Measurements from ENCODE around the gene RILPL1. TPM values are rescaled to one million over a fixed set of nuclear protein-coding genes. Genes with fewer than 3 reads are reported as not detected.

Gene RILPL1
- total and polyA plus RNA-seq, 10 of the 15 experiments (the other 5 are each of a cell fraction or from before 2014, with no cell fraction given): 0.05 to 0.61 (median 0.25) TPM

DNA sequence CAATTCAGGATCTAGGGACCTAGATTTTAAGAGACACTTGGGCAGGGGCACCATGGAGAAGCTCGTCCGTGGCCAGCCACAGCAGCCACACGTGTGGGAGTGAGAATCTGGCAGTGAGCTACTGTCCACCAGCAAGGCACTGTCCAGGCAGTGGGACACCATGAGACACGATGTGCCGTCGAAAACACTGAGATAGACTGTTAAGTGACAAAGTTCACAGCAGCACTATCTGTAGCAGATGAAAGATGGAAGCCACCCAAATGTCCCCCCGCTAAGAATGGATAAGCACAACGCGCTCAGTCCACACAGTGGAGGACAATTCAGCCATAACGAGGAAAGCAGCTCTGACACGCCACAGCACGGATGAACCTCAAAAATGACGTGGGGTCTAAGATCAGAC is 19.7 kb downstream of the RILPL1 start:
- no TSS peak for BruUV-seq (replicated peaks)
- intact Hi-C loops (cut with micrococcal nuclease; ENCODE audit: unreplicated experiment): no loop called here
- Histone ChIP-seq H3K79me2 (ENCODE audit: control insufficient read depth, insufficient read depth, low read length) (no peaks in the 10 kb centered on the region), H2AFZ (ENCODE audit: control insufficient read depth, low read depth, low read length) (no peak overlapping the region), H3K27ac (ENCODE audit: control insufficient read depth, insufficient read depth) (no peak overlapping the region), H3K36me3 (ENCODE audit: control insufficient read depth in 2 of 2, insufficient read depth in 2 of 2, low read length in 1 of 2) (no peaks in the 10 kb centered on the region), H3K9me3 (replicated peaks; ENCODE audit: control insufficient read depth, insufficient read depth, low read length) (no peaks in the 10 kb centered on the region; the same call in 2 of the 3 replicates), H3K9ac (ENCODE audit: control insufficient read depth, insufficient read depth, low read length) (no peak overlapping the region), H3K27me3 (replicated peaks in 1 of 2; ENCODE audit: control insufficient read depth in 2 of 2, insufficient read depth in 2 of 2, low read length in 1 of 2) (no peaks in the 10 kb centered on the region), H3K4me2 (ENCODE audit: control insufficient read depth, insufficient read depth) (no peak overlapping the region), H4K20me1 (ENCODE audit: control insufficient read depth, insufficient read depth) (no peaks in the 10 kb centered on the region), H3K4me1 (ENCODE audit: control insufficient read depth, insufficient read depth, low read length) (no peaks in the 10 kb centered on the region), H3K4me3 (no peak overlapping the region)
- DNase-seq (ENCODE audit: low read depth, low spot score) (no peak), FAIRE-seq (no peak), ATAC-seq (no peak)
- 83% methylated on average over 13 of the region's 13 CpGs for WGBS (ENCODE audit: insufficient coverage, insufficient replicate concordance, low lambda C conversion rate, missing lambda C conversion rate)
- ChIA-PET CTCF (no interaction called here), SMC1A (ENCODE audit: uncharacterized antibody, unreplicated experiment) (no interaction called here), RAD21 (ENCODE audit: unreplicated experiment) (no interaction called here), POLR2A (no interaction called here)
- in situ Hi-C loops (cut with MboI): no loop called here
- TF ChIP-seq ZNF384 (IDR thresholded peaks at IDR 0.05; ENCODE audit: borderline replicate concordance, low read depth, low read length) (no peak), SRF (IDR thresholded peaks at IDR 0.05; ENCODE audit: low read depth in 2 of 2, low read length in 2 of 2) (no peak), SMC3 (IDR thresholded peaks at IDR 0.05; ENCODE audit: borderline replicate concordance, low read length) (no peak), SUZ12 (IDR thresholded peaks at IDR 0.05; ENCODE audit: unreplicated experiment) (no peak), ZSCAN29 (IDR thresholded peaks at IDR 0.05) (no peak), MEF2B (IDR thresholded peaks at IDR 0.05; ENCODE audit: partially characterized antibody, poor library complexity, severe bottlenecking) (no peak), POLR2AphosphoS5 (IDR thresholded peaks at IDR 0.05; ENCODE audit: low read length) (no peak), SMAD1 (IDR thresholded peaks at IDR 0.05; ENCODE audit: low read depth, partially characterized antibody) (no peak), NFXL1 (IDR thresholded peaks at IDR 0.05; ENCODE audit: borderline replicate concordance) (no peak), PAX5 (IDR thresholded peaks at IDR 0.05; ENCODE audit: borderline replicate concordance, low read depth, low read length) (no peak), EP300 (IDR thresholded peaks at IDR 0.05; ENCODE audit: borderline replicate concordance in 1 of 2, control insufficient read depth in 1 of 2, low read depth in 2 of 2, low read length in 2 of 2) (no peak), WRNIP1 (IDR thresholded peaks at IDR 0.05; ENCODE audit: borderline replicate concordance, low read depth, low read length) (no peak), CBX5 (IDR thresholded peaks at IDR 0.05; ENCODE audit: low read depth) (no peak), MYC (IDR thresholded peaks at IDR 0.05; ENCODE audit: insufficient read depth, insufficient read length, insufficient replicate concordance, low read length, severe bottlenecking) (no peak), NBN (IDR thresholded peaks at IDR 0.05) (no peak)
- TF ChIP-seq, protein P1, sequence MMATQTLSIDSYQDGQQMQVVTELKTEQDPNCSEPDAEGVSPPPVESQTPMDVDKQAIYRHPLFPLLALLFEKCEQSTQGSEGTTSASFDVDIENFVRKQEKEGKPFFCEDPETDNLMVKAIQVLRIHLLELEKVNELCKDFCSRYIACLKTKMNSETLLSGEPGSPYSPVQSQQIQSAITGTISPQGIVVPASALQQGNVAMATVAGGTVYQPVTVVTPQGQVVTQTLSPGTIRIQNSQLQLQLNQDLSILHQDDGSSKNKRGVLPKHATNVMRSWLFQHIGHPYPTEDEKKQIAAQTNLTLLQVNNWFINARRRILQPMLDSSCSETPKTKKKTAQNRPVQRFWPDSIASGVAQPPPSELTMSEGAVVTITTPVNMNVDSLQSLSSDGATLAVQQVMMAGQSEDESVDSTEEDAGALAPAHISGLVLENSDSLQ (IDR thresholded peaks at IDR 0.05): no peak
- TF ChIP-seq, protein P2, sequence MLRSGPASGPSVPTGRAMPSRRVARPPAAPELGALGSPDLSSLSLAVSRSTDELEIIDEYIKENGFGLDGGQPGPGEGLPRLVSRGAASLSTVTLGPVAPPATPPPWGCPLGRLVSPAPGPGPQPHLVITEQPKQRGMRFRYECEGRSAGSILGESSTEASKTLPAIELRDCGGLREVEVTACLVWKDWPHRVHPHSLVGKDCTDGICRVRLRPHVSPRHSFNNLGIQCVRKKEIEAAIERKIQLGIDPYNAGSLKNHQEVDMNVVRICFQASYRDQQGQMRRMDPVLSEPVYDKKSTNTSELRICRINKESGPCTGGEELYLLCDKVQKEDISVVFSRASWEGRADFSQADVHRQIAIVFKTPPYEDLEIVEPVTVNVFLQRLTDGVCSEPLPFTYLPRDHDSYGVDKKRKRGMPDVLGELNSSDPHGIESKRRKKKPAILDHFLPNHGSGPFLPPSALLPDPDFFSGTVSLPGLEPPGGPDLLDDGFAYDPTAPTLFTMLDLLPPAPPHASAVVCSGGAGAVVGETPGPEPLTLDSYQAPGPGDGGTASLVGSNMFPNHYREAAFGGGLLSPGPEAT (IDR thresholded peaks at IDR 0.05; ENCODE audit: low read depth): no peak
- TF ChIP-seq, protein P3, sequence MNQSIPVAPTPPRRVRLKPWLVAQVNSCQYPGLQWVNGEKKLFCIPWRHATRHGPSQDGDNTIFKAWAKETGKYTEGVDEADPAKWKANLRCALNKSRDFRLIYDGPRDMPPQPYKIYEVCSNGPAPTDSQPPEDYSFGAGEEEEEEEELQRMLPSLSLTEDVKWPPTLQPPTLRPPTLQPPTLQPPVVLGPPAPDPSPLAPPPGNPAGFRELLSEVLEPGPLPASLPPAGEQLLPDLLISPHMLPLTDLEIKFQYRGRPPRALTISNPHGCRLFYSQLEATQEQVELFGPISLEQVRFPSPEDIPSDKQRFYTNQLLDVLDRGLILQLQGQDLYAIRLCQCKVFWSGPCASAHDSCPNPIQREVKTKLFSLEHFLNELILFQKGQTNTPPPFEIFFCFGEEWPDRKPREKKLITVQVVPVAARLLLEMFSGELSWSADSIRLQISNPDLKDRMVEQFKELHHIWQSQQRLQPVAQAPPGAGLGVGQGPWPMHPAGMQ (IDR thresholded peaks at IDR 0.05; ENCODE audit: borderline replicate concordance): no peak
- TF ChIP-seq, protein P4, sequence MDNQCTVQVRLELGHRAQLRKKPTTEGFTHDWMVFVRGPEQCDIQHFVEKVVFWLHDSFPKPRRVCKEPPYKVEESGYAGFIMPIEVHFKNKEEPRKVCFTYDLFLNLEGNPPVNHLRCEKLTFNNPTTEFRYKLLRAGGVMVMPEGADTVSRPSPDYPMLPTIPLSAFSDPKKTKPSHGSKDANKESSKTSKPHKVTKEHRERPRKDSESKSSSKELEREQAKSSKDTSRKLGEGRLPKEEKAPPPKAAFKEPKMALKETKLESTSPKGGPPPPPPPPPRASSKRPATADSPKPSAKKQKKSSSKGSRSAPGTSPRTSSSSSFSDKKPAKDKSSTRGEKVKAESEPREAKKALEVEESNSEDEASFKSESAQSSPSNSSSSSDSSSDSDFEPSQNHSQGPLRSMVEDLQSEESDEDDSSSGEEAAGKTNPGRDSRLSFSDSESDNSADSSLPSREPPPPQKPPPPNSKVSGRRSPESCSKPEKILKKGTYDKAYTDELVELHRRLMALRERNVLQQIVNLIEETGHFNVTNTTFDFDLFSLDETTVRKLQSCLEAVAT (IDR thresholded peaks at IDR 0.05): no peak

Data from GM12878 (cell line).